Measurements from ENCODE around the gene COA8. TPM values are rescaled to one million over a fixed set of nuclear protein-coding genes. Genes with fewer than 3 reads are reported as not detected.

The COA8 gene
- total and polyA plus RNA-seq, 2 of the 13 experiments (the other 11 are each of a cell fraction or from before 2014, with no cell fraction given), result 10.9 to 25.1 TPM

DNA sequence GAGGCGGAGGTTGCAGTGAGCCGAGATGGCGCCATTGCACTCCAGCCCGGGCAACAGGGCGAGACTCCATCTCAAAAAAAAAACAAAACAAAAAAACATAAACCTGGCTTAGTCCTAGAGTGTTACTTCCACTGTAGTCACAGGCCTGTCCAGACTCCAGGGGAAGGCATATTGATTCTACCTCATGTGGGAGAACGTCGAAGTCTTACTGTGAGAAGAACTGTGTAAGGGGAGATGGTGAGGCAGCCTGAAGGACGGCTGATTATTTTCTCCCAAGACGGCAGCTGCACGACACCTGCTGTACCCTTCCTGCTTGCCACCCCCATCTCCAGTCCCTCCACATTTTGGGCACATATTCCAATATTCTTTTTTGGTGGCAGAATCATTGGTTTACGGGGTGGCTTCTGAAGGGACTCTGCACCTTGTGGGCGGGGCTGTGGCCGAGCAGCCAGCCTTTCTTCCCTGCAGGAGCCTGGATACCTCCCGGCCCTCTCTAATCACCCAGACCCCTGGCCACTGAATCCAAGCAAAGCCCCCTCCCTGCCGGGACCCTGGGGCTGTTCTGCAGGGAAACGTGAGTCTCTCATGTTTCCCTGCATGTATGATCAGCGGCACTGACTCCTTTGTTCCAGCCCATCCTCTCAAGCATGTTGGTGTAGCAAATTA is 54.0 kb downstream of the COA8 start:
- Histone ChIP-seq H3K27ac (ENCODE audit: extremely low read length, insufficient read depth, low read length) (no peak overlapping the region), H3K79me2 (ENCODE audit: insufficient read depth, low read length) (no peaks in the 10 kb centered on the region), H3K4me3 (replicated peaks in 1 of 3; ENCODE audit: insufficient read depth in 1 of 3, low read depth in 2 of 3, low read length in 3 of 3) (peak overlapping the region; percentile 22 to 70 (median 44)), H3K27me3 (ENCODE audit: control insufficient read depth in 1 of 2, insufficient read depth in 2 of 2, low read length in 2 of 2) (no peaks in the 10 kb centered on the region; a peak in 1 of 5 replicates), H2AFZ (ENCODE audit: low read length) (peak overlapping the region; percentile 75), H3K9me3 (ENCODE audit: low read length) (no peaks in the 10 kb centered on the region), H4K20me1 (ENCODE audit: insufficient read depth, low read length) (no peaks in the 10 kb centered on the region), H3K4me2 (ENCODE audit: low read depth, low read length) (peak overlapping the region; percentile 93), H3K36me3 (replicated peaks in 1 of 2; ENCODE audit: control insufficient read depth in 1 of 2, insufficient read depth in 2 of 2, low read length in 2 of 2) (no peaks in the 10 kb centered on the region), H3K4me1 (ENCODE audit: insufficient read depth, low read length) (peaks cover 26% of the 10 kb centered on the region), H3K9ac (ENCODE audit: insufficient read depth, low read depth, low read length) (peak overlapping the region; percentile 34)
- no TSS peak for BruUV-seq (replicated peaks)
- CTCF ChIA-PET (ENCODE audit: low intra/inter-chr PET ratio, low total read pairs), result no interaction called here
- 14% methylated on average over 17 of the region's 17 CpGs for WGBS (ENCODE audit: low lambda C conversion rate)
- intact Hi-C loops (cut with micrococcal nuclease; ENCODE audit: unreplicated experiment) (no loop called here), in situ Hi-C loops (cut with HindIII; ENCODE audit: extremely low pct_ligation_motif_present, low pct_unique_long_range_greater_than_20kb) (no loop called here)
- POLR2A ChIA-PET, result no interaction called here
- ATAC-seq (peak; percentile 84), DNase-seq (ENCODE audit: low spot score) (no peak), FAIRE-seq (no peak)
- TF ChIP-seq HMG20A (CRISPR knock-in tag; IDR thresholded peaks at IDR 0.05; ENCODE audit: borderline replicate concordance) (no peak), SPEN (CRISPR knock-in tag; IDR thresholded peaks at IDR 0.05; ENCODE audit: low read depth) (no peak), ZBTB7B (CRISPR knock-in tag; IDR thresholded peaks at IDR 0.05) (0 out of 2 replicates have a peak, but pooled peaks have one; percentile 53), ZNF570 (CRISPR knock-in tag; IDR thresholded peaks at IDR 0.05; ENCODE audit: borderline replicate concordance) (no peak), ZIK1 (CRISPR knock-in tag; IDR thresholded peaks at IDR 0.05; ENCODE audit: borderline replicate concordance, low read depth) (no peak), SP5 (CRISPR knock-in tag; IDR thresholded peaks at IDR 0.05; ENCODE audit: borderline replicate concordance, low read depth) (peak; percentile 71), HOXA3 (CRISPR knock-in tag; IDR thresholded peaks at IDR 0.05) (0 out of 2 replicates have a peak, but pooled peaks have one; percentile 7), ZNF563 (CRISPR knock-in tag; IDR thresholded peaks at IDR 0.05) (0 out of 2 replicates have a peak, but pooled peaks have one; percentile 6), YY1 (IDR thresholded peaks at IDR 0.05; ENCODE audit: insufficient read depth, insufficient replicate concordance, low read depth, low read length) (no peak), ATRX (CRISPR knock-in tag; IDR thresholded peaks at IDR 0.05; ENCODE audit: borderline replicate concordance) (no peak), ZFP1 (CRISPR knock-in tag; IDR thresholded peaks at IDR 0.05) (no peak), RNF2 (conservative IDR thresholded peaks at IDR 0.05; ENCODE audit: low read depth) (peak; percentile 64; the same call in 1 of the 2 replicates)
- TF ChIP-seq, protein P1, sequence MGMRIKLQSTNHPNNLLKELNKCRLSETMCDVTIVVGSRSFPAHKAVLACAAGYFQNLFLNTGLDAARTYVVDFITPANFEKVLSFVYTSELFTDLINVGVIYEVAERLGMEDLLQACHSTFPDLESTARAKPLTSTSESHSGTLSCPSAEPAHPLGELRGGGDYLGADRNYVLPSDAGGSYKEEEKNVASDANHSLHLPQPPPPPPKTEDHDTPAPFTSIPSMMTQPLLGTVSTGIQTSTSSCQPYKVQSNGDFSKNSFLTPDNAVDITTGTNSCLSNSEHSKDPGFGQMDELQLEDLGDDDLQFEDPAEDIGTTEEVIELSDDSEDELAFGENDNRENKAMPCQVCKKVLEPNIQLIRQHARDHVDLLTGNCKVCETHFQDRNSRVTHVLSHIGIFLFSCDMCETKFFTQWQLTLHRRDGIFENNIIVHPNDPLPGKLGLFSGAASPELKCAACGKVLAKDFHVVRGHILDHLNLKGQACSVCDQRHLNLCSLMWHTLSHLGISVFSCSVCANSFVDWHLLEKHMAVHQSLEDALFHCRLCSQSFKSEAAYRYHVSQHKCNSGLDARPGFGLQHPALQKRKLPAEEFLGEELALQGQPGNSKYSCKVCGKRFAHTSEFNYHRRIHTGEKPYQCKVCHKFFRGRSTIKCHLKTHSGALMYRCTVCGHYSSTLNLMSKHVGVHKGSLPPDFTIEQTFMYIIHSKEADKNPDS (CRISPR knock-in tag; IDR thresholded peaks at IDR 0.05), result no peak
- TF ChIP-seq, protein P2, sequence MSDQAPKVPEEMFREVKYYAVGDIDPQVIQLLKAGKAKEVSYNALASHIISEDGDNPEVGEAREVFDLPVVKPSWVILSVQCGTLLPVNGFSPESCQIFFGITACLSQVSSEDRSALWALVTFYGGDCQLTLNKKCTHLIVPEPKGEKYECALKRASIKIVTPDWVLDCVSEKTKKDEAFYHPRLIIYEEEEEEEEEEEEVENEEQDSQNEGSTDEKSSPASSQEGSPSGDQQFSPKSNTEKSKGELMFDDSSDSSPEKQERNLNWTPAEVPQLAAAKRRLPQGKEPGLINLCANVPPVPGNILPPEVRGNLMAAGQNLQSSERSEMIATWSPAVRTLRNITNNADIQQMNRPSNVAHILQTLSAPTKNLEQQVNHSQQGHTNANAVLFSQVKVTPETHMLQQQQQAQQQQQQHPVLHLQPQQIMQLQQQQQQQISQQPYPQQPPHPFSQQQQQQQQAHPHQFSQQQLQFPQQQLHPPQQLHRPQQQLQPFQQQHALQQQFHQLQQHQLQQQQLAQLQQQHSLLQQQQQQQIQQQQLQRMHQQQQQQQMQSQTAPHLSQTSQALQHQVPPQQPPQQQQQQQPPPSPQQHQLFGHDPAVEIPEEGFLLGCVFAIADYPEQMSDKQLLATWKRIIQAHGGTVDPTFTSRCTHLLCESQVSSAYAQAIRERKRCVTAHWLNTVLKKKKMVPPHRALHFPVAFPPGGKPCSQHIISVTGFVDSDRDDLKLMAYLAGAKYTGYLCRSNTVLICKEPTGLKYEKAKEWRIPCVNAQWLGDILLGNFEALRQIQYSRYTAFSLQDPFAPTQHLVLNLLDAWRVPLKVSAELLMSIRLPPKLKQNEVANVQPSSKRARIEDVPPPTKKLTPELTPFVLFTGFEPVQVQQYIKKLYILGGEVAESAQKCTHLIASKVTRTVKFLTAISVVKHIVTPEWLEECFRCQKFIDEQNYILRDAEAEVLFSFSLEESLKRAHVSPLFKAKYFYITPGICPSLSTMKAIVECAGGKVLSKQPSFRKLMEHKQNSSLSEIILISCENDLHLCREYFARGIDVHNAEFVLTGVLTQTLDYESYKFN (CRISPR knock-in tag; conservative IDR thresholded peaks at IDR 0.05), result no peak
- TF ChIP-seq, protein P3, sequence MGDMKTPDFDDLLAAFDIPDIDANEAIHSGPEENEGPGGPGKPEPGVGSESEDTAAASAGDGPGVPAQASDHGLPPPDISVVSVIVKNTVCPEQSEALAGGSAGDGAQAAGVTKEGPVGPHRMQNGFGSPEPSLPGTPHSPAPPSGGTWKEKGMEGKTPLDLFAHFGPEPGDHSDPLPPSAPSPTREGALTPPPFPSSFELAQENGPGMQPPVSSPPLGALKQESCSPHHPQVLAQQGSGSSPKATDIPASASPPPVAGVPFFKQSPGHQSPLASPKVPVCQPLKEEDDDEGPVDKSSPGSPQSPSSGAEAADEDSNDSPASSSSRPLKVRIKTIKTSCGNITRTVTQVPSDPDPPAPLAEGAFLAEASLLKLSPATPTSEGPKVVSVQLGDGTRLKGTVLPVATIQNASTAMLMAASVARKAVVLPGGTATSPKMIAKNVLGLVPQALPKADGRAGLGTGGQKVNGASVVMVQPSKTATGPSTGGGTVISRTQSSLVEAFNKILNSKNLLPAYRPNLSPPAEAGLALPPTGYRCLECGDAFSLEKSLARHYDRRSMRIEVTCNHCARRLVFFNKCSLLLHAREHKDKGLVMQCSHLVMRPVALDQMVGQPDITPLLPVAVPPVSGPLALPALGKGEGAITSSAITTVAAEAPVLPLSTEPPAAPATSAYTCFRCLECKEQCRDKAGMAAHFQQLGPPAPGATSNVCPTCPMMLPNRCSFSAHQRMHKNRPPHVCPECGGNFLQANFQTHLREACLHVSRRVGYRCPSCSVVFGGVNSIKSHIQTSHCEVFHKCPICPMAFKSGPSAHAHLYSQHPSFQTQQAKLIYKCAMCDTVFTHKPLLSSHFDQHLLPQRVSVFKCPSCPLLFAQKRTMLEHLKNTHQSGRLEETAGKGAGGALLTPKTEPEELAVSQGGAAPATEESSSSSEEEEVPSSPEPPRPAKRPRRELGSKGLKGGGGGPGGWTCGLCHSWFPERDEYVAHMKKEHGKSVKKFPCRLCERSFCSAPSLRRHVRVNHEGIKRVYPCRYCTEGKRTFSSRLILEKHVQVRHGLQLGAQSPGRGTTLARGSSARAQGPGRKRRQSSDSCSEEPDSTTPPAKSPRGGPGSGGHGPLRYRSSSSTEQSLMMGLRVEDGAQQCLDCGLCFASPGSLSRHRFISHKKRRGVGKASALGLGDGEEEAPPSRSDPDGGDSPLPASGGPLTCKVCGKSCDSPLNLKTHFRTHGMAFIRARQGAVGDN (CRISPR knock-in tag; IDR thresholded peaks at IDR 0.05), result peak; percentile 10; the same call in 1 of the 2 replicates

Data from HepG2 (cell line).